D341Med (cell line): ENCODE measurements around the gene ATF1.

ENCODE experiments used
- DNase-seq: peaks from one replicate; pipeline ENCODE4 v3.0.0; 2012; ENCODE audit warnings: low spot score

ATF1 gene

DNA sequence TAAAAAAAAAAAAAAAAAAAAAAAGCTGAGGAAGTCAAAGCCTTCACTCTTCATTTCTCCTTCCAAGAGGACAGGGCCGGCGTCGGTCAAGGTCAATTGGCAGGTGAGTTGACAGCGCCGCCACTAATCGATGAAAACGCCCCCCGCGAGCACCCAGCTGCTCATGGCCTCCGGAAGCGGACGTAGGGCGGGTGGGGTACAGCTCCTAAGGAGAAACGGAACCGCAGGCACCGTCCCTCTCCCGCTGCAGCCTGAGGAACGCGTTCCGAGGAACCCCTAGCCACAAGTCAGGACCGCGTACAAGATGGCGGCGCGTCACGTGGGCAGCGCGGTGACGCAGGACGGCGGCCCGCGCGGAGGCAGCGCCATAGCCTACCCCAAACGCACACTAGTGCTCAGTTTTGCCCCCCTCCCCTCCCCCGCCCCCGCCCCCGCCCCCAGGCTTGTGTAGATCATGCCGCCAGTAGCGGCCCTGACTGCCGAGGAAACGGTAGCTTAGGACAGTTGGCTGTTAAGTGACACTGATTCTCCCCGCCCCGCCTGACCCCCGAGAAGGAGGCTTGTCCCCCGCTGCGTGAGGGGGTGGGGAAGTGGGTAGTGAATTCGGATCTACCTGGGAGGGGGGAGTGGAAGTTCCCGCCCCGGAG lies at the start of gene ATF1:
Gene ATF1 (plus strand): TSS at position 463 of the 647 bp plus-strand sequence. CDS start 16,045 bp downstream, outside the sequence.
- peak; percentile 96 for DNase-seq

DNA sequence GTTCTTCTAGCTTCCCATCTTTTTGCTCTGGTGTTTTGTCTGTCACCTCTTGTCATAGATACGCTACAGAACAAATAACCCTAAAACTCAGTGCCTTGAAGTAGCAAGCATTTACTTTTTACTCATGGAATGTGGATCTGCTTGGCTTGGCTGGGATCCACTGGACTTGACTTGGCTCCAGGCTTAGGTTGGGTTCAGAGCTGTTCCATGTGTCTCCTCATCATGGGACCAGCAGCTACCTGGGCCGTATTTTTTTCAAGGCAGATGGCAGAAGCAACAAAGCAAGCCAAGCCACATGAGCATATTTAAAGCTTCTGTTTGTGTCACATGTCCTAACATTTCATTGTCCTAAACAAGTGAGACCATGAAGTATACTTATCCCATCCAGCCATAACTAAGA lies 48.7 kb upstream of the ATF1 start:
- DNase-seq: no peak

DNA sequence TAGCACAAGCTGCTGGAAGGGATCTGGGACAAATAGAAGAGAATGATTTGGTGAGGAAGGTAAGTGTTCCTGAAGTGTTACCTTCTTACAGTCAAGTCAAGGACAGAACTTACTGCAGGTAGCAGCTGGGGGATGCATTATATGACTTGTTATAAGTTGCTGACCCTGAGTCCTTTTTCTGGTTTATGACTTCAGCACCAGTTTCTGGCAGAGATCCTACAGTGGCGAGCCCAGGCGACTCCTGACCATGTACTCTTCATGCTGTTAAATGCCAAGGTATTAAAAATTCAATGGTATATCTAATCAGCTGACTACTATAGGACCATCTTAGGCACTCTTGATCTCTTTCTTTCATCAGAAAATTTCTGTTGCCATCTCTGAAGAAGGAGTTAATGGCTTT lies 45.1 kb upstream of the ATF1 start:
- DNase-seq: no peak

DNA sequence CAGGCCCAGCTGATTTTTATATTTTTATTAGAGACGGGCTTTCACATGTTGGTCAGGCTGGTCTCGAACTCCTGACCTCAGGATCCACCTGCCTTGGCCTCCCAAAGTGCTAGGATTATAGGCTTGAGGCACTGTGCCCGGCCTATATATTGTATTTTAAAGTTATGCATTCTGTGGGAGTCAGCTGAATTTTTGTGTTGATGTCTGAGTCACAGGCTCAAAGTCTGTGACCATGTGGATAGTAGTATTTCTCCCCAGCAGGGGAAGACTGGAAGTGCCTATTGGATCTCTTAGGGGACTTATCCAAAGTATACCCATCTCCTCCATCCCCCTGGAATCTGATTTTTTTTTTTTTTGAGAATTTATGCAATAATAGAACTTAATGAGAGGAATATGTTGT lies 43.8 kb upstream of the ATF1 start:
- DNase-seq: no peak

DNA sequence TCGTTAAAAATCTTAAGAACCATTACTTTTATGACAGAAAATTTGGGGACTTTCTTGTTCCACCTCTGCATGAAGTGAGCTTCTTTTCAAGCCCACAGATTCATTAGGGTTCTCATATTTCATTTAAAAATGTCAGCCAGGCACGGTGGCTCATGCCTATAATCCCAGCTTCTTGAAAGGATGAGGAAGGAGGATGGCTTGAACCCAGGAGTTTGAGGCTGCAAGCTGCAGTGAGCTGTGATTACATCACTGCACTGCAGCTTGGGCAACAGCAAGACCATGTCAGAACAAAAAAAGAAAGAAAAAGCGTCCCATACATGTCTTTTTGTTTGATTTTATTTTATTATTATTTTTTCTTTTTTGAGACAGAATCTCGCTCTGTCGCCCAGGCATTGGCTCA lies 43.4 kb upstream of the ATF1 start:
- DNase-seq: no peak

DNA sequence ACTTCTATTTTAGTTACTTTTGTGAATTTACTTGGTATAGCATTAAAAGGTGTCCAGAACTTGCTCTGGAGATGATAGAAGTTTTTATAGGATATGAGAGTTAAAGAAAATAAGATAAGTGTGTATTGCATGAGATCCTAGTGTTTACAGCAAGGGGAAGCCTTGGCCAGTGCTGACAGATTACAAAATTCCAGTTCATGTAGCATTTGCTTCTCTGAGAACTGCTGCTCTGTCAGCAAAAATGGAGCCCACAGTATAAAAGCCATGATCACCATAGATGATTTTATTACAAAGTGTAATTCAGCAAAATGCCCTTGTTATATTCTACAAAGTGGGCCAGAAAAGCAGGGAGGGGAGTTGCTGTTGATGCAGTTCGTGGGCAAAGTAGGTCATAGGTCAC lies 40.0 kb upstream of the ATF1 start:
- DNase-seq: no peak

DNA sequence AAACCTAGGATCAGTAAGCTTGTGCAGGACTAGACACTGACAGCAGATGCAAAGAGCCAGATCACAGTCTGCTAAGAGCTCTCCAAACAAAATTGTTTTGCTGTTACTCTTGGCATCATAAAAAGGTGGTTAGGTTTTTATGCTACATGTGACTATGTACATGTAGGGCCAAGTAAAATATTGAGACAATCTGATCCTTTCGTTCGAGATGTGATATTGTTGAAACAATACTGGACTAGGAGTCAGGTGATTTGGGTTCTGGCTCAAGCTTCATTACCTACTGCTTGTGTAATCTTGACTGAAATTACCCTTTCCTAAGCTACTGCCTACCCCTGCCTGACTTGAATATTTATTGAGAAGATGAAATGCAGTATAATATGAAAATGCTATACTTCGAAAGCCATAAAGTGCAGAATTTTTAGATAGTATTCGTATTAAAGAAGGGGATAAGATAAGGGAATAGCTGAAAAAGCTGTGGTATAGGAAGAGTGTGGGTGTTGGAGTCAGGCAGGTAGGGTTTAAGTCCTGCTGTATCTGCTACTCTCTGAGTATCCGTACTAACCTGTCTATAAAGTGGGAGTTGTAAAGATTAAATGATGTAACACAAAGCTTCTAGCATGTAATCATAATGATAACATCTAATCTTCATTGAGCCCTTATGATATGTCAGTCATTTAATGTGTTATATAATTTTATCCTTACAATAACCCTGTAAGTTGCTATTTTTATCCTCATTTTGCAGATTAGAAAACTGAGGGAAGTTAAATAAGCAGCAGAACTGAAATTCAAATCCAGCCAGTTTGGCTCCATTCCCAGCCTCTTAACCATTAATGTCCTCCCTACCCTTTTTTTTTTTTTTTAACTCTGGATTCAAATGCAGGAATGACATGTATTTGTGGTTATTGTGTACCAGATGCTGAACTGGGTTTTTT lies 38.6 kb upstream of the ATF1 start:
- DNase-seq: no peak

DNA sequence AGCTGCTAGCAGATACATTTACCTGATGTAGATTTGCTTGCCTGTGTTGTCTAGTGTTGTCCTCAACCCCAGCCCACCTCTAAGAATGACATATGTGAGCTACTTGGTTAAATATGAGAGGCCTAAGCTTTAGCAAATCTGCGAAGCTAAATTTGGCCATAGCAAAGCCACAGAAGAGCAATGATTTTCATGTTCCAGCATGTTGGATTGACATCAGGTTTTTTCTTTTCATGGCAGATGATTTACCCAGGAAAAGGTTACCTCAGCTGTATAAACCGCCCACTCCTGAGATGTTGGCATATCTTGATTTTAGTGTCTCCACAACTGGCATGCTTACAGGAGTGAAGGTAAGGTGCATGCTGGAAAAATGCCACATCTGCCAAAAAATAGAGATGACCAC lies 36.4 kb upstream of the ATF1 start:
- DNase-seq: no peak

DNA sequence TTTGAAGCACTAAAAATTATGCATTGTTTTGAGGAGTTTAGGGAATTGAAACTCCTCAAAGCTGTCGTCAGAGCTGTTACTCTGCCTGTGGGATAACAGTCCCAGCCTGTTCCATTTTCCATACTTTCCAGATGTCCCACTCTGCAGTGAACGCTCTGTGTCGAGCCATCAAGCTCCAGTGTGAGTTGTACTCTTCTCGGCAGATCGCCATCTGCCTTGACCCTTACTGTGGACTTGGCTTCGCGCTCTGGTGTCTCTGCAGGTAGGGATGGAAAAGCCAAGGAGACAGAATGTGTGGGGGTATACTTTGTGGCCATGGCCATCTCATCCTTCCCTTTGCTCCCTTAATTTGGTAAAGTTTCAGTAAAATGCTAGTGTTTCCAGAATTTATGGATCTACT lies 35.5 kb upstream of the ATF1 start:
- no peak for DNase-seq

DNA sequence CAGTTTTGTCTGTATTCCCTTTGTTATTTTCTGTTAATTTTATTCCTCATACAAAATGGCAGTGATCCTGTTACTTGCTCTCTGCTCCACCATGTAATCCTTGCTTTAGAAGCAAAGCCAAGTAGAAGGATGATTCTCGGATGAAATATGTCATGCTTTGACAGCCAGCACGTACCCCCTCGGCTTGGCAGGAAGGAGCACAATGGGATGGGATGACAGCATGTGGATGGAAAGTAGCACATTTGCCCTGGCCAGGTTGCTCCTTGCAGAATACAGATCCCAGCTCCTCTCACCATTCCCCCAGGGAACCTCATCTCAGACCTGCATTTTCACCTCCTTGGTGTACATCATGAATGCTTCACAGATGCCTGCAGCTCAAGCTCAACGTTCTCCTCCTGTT lies 35.1 kb upstream of the ATF1 start:
- DNase-seq: no peak

DNA sequence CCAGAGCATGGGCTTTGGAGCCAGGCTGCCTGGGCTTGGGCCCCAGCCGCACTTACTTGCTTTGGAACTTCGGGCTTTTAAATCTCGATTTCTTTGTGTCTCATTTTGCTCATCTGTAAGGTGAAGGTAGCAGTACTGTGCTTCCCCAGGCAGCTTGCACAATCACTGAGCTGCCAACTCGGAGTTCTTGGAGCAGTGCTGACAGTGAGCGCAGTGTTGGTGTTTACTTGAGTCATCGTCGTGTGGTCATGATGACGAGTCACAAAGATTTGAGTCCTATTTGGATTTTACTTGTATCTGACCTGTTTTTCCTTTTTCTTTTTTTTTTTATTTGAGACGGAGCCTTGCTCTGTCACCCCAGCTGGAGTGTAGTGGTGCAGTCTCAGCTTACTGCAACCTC lies 31.3 kb upstream of the ATF1 start:
- no peak for DNase-seq

DNA sequence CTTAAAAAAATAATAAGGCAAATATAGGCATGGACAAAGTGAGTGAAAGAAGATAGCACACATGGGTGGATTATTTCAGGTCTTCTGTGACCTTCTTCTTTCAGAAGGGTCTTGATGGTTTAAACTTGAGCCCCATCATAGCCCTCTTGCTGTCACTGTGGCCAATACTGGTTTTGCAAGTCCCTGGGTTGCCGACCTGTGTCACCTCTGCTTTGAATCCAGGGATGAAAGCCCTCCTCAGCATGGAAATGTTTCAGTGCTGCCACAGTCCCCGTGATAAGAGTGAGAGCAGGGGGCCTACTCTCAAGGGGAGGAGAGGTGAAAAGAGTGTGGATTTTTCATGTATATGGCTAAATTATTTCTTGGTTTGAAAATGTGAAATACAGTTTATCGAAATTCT lies 30.2 kb upstream of the ATF1 start:
- DNase-seq: no peak

DNA sequence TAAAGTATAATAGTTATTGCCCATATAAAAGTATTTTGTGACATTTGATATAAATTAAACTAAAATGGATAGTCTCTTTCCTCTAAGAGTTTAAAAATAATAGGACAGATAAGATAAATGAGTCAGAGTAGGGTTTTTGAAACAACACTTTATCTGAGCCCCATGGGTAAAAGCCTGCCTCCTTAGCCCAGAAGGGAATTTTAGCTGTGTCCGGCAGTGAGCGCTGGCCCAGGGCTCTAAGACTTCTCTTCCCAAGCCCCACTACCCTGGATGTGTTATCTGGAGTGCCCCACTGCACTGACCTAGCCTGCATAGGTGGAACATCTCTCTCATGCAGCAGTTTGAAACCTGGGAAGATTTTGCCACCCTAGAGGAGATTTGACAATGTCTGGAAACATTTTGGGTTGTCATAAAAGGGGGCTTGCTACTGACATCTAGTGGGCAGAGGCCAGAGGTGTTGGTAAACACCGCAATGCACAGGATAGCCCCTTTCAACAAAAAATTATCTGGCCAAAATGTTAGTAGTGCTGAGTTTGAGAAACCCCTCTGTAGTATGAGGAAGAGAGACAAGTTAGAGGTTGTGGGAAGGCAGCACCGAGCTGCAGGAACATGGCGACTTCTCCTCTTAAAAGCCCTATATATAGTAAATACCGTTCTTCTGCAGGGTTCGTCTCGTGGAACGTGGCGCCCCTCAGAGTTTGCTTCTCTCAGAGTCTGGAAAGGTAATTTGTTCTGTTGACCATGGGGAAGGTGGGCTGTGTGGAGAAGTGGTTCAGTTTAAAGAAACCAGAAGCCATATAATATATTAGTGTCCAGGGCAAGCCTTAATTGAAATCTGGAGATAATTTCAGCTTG lies 29.3 kb upstream of the ATF1 start:
- peak; percentile 69 for DNase-seq

DNA sequence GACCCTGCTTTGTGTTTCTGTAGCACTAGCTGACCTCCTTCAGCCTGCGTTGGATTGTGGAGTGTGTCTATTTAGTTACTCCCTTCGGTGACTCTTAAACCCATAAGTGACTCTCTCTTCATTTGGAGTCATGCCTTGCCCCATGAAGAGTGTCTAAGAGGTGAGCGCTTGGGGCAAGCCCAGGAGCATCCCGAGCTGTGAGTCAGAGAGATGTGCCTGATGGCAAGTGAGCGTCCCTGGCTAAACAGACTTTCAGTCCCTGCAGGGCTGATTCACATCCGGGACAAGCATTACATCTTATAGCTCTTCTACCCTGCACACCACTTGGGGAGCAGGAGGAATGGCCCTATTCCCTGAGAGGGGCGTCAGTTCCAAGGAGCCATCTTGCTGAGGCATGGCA lies 24.3 kb upstream of the ATF1 start:
- no peak for DNase-seq

DNA sequence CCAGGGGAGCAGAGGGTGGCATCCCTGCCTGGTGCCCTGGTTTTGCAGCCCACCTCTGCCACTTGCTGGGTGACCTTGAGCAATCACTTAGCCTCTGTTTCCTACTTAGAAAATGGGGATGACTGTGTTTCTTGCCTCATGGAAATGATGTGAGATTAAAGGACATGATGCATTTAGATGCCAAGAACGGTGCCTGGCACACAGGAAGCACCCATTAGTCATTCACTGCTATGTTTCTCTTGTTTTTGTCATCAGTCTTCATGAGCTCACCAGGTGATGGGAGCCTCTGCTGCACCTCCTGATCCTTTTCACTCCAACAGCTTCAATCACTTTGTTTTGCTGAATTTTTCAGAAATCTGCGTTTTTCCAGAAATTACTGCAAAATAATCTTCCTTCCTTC lies 23.6 kb upstream of the ATF1 start:
- no peak for DNase-seq

DNA sequence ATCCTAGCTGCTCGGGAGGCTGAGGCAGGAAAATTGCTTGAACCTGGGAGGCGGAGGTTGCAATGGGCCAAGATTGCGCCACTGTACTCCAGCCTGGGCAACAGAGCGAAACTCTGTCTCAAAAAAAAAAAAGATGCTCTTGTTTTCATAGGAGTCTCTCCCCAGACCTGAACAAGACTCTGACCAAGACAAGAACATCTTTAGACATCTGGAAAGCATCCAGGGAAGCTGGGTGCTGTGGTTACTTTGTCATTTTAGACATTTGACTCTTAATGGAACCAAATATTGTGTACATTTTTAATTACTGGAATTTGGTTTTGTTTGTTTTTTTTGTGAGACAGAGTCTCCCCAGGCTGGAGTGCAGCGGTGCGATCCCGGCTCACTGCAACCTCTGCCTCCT lies 21.1 kb upstream of the ATF1 start:
- DNase-seq: no peak

DNA sequence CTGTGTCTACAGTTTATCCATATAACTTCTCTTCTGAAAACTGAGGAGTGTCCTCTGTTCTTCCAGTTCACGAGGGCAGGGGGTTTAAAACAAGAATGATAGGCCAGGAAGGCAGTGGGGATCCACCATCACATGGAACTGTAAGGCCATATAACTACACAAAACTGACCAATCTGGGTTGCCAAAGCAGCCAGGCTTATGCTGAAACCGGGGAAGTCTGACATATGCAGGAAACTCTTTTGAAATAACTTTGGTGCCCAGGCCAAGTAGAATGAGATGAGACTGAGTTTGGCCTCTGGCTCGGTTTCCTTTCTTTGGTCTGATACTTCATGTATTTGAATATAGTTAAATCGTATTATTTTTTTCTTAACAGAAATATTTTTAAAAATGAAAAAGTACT lies 18.0 kb upstream of the ATF1 start:
- no peak for DNase-seq

DNA sequence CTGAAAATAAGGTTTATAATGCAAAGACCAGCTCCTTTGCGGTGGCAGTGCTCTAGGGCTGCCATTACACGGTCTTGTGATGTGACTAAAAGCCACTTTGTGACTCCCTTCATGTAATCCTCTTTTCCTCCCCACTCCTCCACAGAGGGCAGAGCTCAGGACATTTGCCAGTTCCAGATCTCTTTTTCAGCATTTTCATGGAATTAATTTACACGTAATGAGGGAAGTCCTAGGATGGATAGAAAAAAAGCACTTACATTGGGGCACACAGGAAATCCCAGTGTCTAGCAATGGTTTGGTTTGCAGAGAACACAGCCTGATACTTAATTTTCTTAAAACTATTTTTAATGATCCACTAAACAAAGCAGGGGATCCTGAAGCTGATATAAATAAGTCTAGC lies 17.5 kb upstream of the ATF1 start:
- no peak for DNase-seq

DNA sequence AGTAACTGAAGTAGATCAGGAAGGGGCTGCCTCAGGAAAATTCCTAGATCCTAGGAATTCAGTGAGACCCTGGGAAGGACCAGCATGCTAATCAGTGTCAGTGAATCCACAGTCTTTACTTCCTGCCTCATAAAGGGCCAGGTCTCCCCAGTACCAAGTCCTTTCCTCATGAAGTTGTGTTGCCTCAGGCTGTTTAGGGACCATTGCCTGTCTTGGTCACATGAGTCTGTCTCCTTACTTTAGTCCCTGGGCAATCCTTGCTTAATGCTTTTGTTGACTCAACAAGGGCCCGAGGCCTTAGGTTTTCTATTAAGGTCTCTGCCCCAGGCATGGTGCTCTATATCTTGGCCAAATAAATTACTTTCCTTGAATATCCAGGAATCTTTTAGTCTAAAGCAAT lies 16.1 kb upstream of the ATF1 start:
- DNase-seq: no peak

DNA sequence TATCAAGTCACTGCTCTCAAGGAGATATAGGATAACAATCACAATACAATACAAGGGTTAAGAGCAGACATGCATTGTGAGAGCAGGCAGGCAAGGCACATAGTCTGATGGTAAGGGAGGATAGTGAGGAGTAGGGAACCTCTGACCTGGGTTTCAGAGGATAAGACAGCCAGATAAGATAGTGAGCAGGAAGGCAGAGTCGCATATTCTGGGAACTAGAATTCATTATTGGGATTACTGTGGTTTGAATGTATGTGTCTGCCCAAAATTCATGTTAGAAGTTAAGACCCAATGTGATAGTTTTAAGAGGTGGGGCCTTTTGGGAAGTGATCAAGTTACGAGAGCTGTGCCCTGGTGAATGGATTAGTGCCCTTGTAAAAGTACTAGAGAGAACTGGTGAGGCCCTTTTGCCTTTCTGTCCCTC lies 14.4 kb upstream of the ATF1 start:
- DNase-seq: no peak

DNA sequence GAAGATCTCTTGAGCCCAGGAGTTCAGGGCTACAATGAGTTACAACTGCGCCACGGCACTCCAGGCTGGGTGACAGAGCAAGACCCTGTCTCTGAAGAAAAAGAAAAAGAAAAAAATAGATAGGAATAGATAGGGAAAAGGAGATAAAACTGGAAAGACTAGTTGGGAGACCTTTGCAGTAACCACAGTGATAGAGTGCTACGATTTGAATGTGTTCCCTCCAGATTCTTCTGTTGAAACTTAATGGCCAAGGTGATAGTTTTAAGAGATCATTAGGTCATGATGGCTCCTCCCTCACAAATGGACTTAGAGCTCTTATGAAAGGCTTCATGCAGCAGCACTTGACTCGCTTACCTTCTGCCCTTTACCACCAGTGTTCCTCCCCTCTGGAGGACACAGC lies 13.5 kb upstream of the ATF1 start:
- DNase-seq: no peak

DNA sequence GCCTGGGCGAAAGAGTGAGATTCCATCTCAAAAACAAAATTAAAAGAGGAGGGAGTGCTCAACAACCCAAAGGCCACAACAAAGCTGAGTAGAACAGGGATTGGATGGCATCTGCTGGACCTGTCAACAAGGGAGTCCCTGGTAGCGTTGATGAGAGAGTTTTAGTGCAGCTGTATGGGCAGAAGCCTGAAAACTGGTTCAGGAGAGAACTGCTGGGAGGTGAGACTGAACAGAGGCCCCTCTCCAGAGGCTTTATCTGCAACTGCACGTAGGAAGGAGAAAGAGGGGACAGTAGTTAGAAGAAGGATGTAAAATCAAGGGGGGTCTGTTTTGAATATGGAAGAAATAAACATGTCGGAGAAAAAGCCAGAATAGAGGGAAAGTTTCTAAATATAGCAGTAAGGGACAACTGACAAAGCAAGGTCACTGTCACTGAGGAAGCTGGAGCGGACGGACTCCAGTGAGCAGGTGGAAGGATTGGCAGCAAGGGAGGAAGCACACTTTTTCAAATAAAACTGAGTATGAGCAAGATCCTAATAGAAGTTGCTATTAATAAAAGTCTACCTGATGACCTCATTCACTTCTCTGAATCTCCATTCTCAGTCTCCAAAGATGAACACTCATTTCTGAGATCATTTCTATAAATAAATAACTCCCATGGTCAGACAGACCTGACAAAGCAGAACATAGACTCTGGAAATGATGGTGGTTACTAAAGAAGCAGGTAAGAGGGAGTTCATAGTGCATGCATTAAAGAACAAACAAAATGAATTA lies 11.8 kb upstream of the ATF1 start:
- DNase-seq: no peak
